Measurements from ENCODE around the gene CPN1.
A peak's percentile ranks its signal among the peaks of the same experiment; 100 is the strongest.

Gene CPN1

DNA sequence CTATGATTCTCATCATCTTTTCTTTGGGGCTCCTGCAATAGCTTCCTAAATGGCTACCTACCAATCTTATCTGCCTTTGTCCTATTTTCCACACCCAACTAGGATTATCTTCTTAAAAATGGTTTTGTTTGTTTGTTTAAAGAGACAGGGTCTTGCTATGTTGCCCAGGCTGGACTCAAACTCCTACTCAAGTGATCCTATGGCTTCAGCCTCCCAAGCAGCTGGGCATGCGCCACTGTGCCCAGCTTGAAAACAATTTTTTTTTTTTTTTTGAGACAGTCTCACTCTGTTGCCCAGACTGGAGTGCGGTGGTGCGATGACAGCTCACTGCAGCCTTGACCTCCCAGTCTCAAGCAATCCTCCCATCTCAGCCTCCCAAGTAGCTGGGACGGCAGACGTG is 86.9 kb downstream of the CPN1 start:
- DNase-seq = no peak

DNA sequence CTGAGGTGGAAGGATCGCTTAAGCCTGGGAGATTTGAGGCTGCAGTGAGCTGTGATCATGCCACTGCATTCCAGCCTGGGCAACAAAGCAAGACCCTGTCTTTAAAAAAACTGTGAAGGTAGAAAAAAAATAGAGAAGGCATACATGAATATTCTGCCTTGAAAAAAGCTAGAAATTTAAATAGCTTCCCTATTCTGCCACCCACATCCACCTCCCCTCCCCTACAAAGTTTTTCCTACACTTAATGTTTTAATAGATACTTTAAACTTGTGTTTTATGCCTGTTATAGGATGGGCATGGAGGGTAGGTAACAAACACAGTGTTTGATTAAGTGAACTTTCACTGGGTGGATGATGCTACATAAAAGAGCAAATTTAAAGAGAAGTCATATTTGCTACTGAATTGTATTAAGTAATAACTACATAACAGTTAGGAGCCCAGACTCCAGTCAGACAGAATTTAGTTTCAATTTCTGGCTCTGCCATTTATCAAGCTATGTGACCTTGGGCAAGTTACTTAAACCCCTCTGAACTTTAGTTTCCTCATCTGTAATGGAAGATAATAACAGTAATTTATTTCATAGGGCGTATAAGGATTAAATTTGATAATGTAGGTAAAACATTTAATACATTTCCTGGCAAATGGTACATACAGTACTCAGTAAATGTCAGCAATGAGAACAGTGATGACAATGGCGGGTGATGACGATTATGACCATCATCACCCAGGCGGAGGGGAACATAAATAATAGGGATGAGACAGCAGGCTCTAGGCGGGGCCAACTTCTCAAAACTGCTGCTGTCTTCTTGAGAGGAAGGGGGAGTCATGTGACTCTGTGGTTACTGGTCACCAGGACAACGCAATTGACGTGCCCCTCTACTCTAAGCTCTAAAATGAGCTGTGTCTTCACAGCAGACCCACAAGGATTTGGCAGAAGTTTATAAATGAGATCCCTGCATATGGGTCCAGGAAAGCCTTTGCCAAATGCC is 87.7 kb downstream of the CPN1 start:
- peak; percentile 67 for DNase-seq
